Keratinocyte (primary cell): ENCODE data around the gene CASP9. TPM values are rescaled to one million over a fixed set of nuclear protein-coding genes. Genes with fewer than 3 reads are reported as not detected.

Experiments
- DNase-seq: peaks from one replicate; pipeline ENCODE4 v3.0.0-alpha.2; 2011; ENCODE audit warnings: low read depth, missing footprints, low spot score
- FAIRE-seq: peaks from 2 replicates; lab custom pipeline; 2011; peaks lifted over from hg19 to GRCh38; lab: Jason Lieb, UNC
- H2AFZ ChIP-seq: 2 replicates; pipeline ENCODE4 v1.6.0; 2012; ENCODE audit warnings: low read length, control low read depth, inconsistent platforms; ENCODE audit not compliant: control insufficient read depth
- H3K27ac ChIP-seq: 2 replicates; pipeline ENCODE4 v1.5.1; 2011; ENCODE audit warnings: low read length; ENCODE audit not compliant: control insufficient read depth, insufficient read depth
- H3K27me3 ChIP-seq: 3 replicates; pipeline ENCODE4 v1.6.0; 2011; ENCODE audit warnings: low read length; ENCODE audit not compliant: control insufficient read depth, insufficient read depth; ENCODE audit errors: extremely low read depth
- H3K36me3 ChIP-seq, 2 experiments: 2 replicates in 1 of 2; 3 replicates in 1 of 2; pipeline ENCODE4 v1.5.1; 2011; ENCODE audit warnings: low read length in 2 of 2, mild to moderate bottlenecking in 1 of 2; ENCODE audit not compliant: control insufficient read depth in 2 of 2, insufficient read depth in 2 of 2; ENCODE audit errors: extremely low read depth in 1 of 2
- H3K4me1 ChIP-seq: 3 replicates; pipeline ENCODE4 v1.5.1; 2011; ENCODE audit warnings: low read length; ENCODE audit not compliant: control insufficient read depth, insufficient read depth; ENCODE audit errors: extremely low read depth
- H3K4me2 ChIP-seq: 3 replicates; pipeline ENCODE4 v1.6.0; 2011; ENCODE audit warnings: low read depth, low read length; ENCODE audit not compliant: control insufficient read depth, insufficient read depth; ENCODE audit errors: extremely low read depth
- H3K4me3 ChIP-seq, 3 experiments: fragments of 200-600 bp in 1 of 3; sonication (generic) in 1 of 3; 2 replicates in 2 of 3; 3 replicates in 1 of 3; pipeline ENCODE4 v1.5.1; 2011 to 2016; ENCODE audit warnings: low read length in 3 of 3, mild to moderate bottlenecking in 3 of 3, control low read depth in 2 of 3, inconsistent platforms in 1 of 3, low read depth in 1 of 3, mixed read lengths in 1 of 3, mixed run types in 1 of 3, moderate library complexity in 1 of 3; ENCODE audit not compliant: control insufficient read depth in 2 of 3, insufficient read depth in 2 of 3; ENCODE audit errors: extremely low read depth in 1 of 3
- H3K79me2 ChIP-seq: 2 replicates; pipeline ENCODE4 v1.6.0; 2012; ENCODE audit warnings: low read length; ENCODE audit not compliant: control insufficient read depth, insufficient read depth
- H3K9ac ChIP-seq: 3 replicates; pipeline ENCODE4 v1.6.0; 2011; ENCODE audit warnings: low read length; ENCODE audit not compliant: control insufficient read depth, insufficient read depth; ENCODE audit errors: extremely low read depth
- H3K9me1 ChIP-seq: 3 replicates; pipeline ENCODE4 v1.6.0; 2011; ENCODE audit warnings: low read length; ENCODE audit not compliant: control insufficient read depth, insufficient read depth; ENCODE audit errors: extremely low read depth
- H3K9me3 ChIP-seq: 2 replicates; pipeline ENCODE4 v1.5.1; 2012; ENCODE audit warnings: low read depth, low read length; ENCODE audit not compliant: control insufficient read depth
- H4K20me1 ChIP-seq: 3 replicates; pipeline ENCODE4 v1.6.0; 2011; ENCODE audit warnings: low read length; ENCODE audit not compliant: control insufficient read depth, insufficient read depth; ENCODE audit errors: extremely low read depth
- EZH2 ChIP-seq: IDR thresholded peaks from one replicate; pipeline ENCODE4 v1.6.1; 2012; ENCODE audit warnings: inconsistent platforms, mild to moderate bottlenecking, low read length, moderate library complexity
- dilution Hi-C: fragments of 300-500 bp; cut with MboI; formaldehyde crosslinking; loops from one replicate; pipeline ENCODE4 v1.7.0; 2020; ENCODE audit warnings: low sequenced_read_pairs; ENCODE audit not compliant: extremely low pct_ligation_motif_present
- polyA plus RNA-seq, 5 experiments: library from polyadenylated mRNA; depleted of rRNA in 3 of 5; stranded (reverse) in 3 of 5; stranded (forward) in 1 of 5; unstranded in 1 of 5; fragments of >200 nt; gene quantifications; 1 replicate in 1 of 5; 2 replicates in 3 of 5; 3 replicates in 1 of 5; pipeline versions ENCODE4 v1.2.1 to v1.2.3, GENCODE V29; 2011 to 2012; ENCODE audit warnings: missing spikeins in 2 of 5, low read depth in 1 of 5, low replicate concordance in 1 of 5
- TF ChIP-seq, protein P1 (sequence below), 3 experiments: IDR thresholded peaks in 1 of 3; conservative IDR thresholded peaks in 1 of 3; optimal IDR thresholded peaks in 1 of 3; 2 replicates in 2 of 3; 3 replicates in 1 of 3; pipeline versions ENCODE3 to v1.5.1; 2011; ENCODE audit warnings: low read length in 3 of 3, mild to moderate bottlenecking in 3 of 3, moderate library complexity in 2 of 3, control low read depth in 1 of 3, inconsistent platforms in 1 of 3; ENCODE audit not compliant: insufficient read depth in 2 of 3; ENCODE audit errors: extremely low read depth in 1 of 3

Gene CASP9
- polyA plus RNA-seq, 1 donor (not counting 4 experiments of a cell fraction or from before 2014, with no cell fraction given) = 4.4 TPM

GRCh38 chr1:15541231-15541792, 17.3 kb upstream of the CASP9 start:
- TF ChIP-seq EZH2 = no peak
- TF ChIP-seq, protein P1, sequence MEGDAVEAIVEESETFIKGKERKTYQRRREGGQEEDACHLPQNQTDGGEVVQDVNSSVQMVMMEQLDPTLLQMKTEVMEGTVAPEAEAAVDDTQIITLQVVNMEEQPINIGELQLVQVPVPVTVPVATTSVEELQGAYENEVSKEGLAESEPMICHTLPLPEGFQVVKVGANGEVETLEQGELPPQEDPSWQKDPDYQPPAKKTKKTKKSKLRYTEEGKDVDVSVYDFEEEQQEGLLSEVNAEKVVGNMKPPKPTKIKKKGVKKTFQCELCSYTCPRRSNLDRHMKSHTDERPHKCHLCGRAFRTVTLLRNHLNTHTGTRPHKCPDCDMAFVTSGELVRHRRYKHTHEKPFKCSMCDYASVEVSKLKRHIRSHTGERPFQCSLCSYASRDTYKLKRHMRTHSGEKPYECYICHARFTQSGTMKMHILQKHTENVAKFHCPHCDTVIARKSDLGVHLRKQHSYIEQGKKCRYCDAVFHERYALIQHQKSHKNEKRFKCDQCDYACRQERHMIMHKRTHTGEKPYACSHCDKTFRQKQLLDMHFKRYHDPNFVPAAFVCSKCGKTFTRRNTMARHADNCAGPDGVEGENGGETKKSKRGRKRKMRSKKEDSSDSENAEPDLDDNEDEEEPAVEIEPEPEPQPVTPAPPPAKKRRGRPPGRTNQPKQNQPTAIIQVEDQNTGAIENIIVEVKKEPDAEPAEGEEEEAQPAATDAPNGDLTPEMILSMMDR (optimal IDR thresholded peaks at IDR 0.05 in 1 of 3, IDR thresholded peaks at IDR 0.05 in 1 of 3, conservative IDR thresholded peaks at IDR 0.05 in 1 of 3; ENCODE audit: extremely low read depth in 1 of 3, insufficient read depth in 2 of 3, low read length in 3 of 3) = no peak
- Histone ChIP-seq H2AFZ (no peak overlapping the region), H3K4me1 (no peaks in the 10 kb centered on the region), H3K4me3 (no peak overlapping the region), H3K79me2 (no peaks in the 10 kb centered on the region), H3K9me3 (no peaks in the 10 kb centered on the region), H3K9me1 (no peaks in the 10 kb centered on the region), H4K20me1 (no peaks in the 10 kb centered on the region), H3K27me3 (no peaks in the 10 kb centered on the region), H3K36me3 (peaks cover 18 to 20% of the 10 kb centered on the region in 2 experiments), H3K4me2 (no peak overlapping the region), H3K9ac (no peak overlapping the region), H3K27ac (no peak overlapping the region)
- dilution Hi-C loops = no loop called here
- FAIRE-seq (no peak), DNase-seq (no peak)

DNA sequence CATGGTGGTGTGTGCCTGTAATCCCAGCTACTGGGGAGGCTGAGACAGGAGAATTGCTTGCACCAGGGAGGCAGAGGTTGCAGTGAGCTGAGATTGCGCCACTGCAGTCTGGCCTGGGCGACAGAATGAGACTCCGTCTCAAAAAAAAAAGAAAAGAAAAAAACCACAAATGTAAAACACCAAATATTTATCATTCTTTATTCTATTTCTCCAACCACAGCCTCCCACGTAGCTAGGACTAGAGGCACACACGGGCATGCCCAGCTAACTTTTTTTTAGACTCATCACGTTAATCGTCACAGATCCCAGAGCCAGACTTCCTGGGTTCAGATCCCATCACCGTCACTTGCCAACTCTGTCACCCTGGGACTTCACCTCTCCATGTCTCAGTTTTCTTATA, 16.2 kb upstream of the CASP9 start:
- TF ChIP-seq EZH2 = no peak
- TF ChIP-seq, protein P1 (optimal IDR thresholded peaks at IDR 0.05 in 1 of 3, IDR thresholded peaks at IDR 0.05 in 1 of 3, conservative IDR thresholded peaks at IDR 0.05 in 1 of 3; ENCODE audit: extremely low read depth in 1 of 3, insufficient read depth in 2 of 3, low read length in 3 of 3) = no peak
- Histone ChIP-seq H3K9me1 (no peaks in the 10 kb centered on the region), H3K4me3 (no peak overlapping the region), H3K9ac (no peak overlapping the region), H3K27ac (no peak overlapping the region), H3K79me2 (no peaks in the 10 kb centered on the region), H2AFZ (no peak overlapping the region), H3K4me2 (no peak overlapping the region), H3K27me3 (no peaks in the 10 kb centered on the region), H4K20me1 (no peaks in the 10 kb centered on the region), H3K36me3 (peaks cover 18 to 19% of the 10 kb centered on the region in 2 experiments), H3K9me3 (no peaks in the 10 kb centered on the region), H3K4me1 (no peaks in the 10 kb centered on the region)
- no peak for DNase-seq
- FAIRE-seq = no peak
- dilution Hi-C loops = no loop called here
